Aorta (tissue), 5 donors: ENCODE data around the gene DNAJC17. TPM values are rescaled to one million over a fixed set of nuclear protein-coding genes. Genes with fewer than 3 reads are reported as not detected.

Experiments used
- ATAC-seq: fragments of 200-7000 bp; cut with Tn5 transposase; one replicate; pipeline ENCODE4 v1.9.1; 2022; ENCODE audit warnings: moderate library complexity; ENCODE audit not compliant: low FRiP score
- DNase-seq, 2 donors: peaks; one replicate each; pipeline ENCODE4 v3.0.0-alpha.2; 2020
- H3K27ac ChIP-seq, 2 donors: one replicate each; pipeline ENCODE4 v1.5.1; 2013; ENCODE audit warnings: low read length in 2 of 2, mild to moderate bottlenecking in 2 of 2, moderate library complexity in 2 of 2, control low read depth in 1 of 2, inconsistent platforms in 1 of 2, low read depth in 1 of 2
- H3K27me3 ChIP-seq, 2 donors: one replicate each; pipeline ENCODE4 v1.6.1; 2013; ENCODE audit warnings: control low read depth in 1 of 2, low read length in 1 of 2, mild to moderate bottlenecking in 1 of 2, moderate library complexity in 1 of 2; ENCODE audit not compliant: insufficient read depth in 2 of 2, control insufficient read depth in 1 of 2
- H3K36me3 ChIP-seq, 2 donors: one replicate each; pipeline ENCODE4 v1.6.1; 2013; ENCODE audit warnings: control low read depth in 1 of 2, low read length in 1 of 2, mild to moderate bottlenecking in 1 of 2; ENCODE audit not compliant: insufficient read depth in 2 of 2, control insufficient read depth in 1 of 2
- H3K4me1 ChIP-seq, 2 donors: one replicate each; pipeline ENCODE4 v1.6.1; 2013; ENCODE audit warnings: low read length in 2 of 2, control low read depth in 1 of 2, mild to moderate bottlenecking in 1 of 2, moderate library complexity in 1 of 2; ENCODE audit not compliant: insufficient read depth in 2 of 2, control insufficient read depth in 1 of 2
- H3K4me3 ChIP-seq, 2 donors: one replicate each; pipeline ENCODE4 v1.5.1; 2013; ENCODE audit warnings: low read length in 2 of 2, control low read depth in 1 of 2, mild to moderate bottlenecking in 1 of 2
- H3K9me3 ChIP-seq: one replicate; pipeline ENCODE4 v1.6.1; 2013; ENCODE audit warnings: mild to moderate bottlenecking, low read length; ENCODE audit not compliant: control insufficient read depth
- WGBS, 2 donors: extraction: QIAGEN DNeasy Blood & Tissue Kit; methylation state at CpG; one replicate each; pipeline ENCODE4 v1.1.7; 2013; 5-methylcytosine and 5-hydroxymethylcytosine counted together
- intact Hi-C, 2 donors: fragments of 100-400 bp; cut with DNase I; formaldehyde crosslinking; loops; one replicate each; pipeline versions ENCODE4 v1.14.2 to v1.15.0; 2022
- polyA plus RNA-seq, 2 donors: library from polyadenylated mRNA; stranded (reverse); fragments of 200-250 nt; gene quantifications; one replicate each; pipeline ENCODE4 v1.2.3, GENCODE V29; 2013
- total RNA-seq, 2 donors: library from RNA; stranded (reverse); fragmentation: NEBNext Ultra II Directional; extraction: Animal tissue kit (Norgen Biotek cat#: 25700); gene quantifications; one replicate each; pipeline ENCODE4 v1.2.1, GENCODE V29; 2021
- donor health status: healthy with polysubstance abuse.
- donor health status: Bipolar disorder and iron deficiency.
- donor health status: DM: no; HTN: no; CAD: no.
- donor health status: DM: no; HTN: no; CAD: no.
- donor health status: DM: yes; HTN: yes; CAD: no.

DNAJC17 gene
- total and polyA plus RNA-seq, 4 donors, result 20.5 to 75.9 (median 32.0) TPM

DNA sequence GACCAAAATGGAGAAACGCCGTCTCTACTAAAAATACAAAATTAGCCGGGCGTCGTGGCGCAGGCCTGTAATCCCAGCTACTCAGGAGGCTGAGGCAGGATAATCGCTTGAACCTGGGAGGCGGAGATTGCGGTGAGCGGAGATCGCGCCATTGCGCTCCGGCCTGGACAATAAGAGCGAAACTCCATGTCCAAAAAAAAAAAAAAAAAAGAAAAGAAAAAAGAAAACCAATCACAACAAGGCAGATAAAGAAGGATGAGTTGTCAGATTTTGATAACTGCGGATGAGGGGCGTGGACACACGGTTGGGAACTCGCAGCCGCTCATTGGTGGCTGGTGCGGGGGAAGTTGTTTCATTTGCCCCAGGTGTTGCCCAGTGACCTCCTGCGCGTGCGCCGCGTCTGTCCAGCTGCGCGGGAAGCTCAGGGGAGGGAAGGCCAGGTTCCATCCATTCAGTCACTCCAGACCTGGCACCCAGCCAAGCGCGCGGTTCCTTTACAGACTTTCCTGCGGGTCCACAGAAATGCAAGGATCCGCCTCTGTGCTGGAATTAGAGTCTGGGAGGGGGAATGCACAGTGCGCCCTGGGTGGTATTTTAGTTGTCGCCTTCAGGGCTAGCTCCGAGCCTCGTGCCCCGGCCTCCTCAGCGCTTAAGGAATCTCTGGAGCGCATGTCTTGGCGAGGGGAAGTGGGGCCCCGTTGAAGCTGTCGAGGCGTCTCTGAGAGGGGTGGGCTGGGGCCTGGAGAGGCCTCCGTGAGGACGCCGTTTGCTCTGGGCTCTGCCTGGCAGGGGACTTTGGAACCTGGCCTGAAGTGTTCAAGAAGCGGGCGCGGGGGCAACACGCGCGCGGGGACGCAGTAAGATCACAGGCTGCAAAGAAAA lies 44.1 kb downstream of the DNAJC17 start:
- DNase-seq, result peak; percentile 78 to 93
- H3K36me3 ChIP-seq, result no peaks in the 10 kb centered on the region
- H3K4me3 ChIP-seq, result peak overlapping the region in 1 of 2 donors; percentile 57
- no peaks in the 10 kb centered on the region for H3K9me3 ChIP-seq
- peak overlapping the region in 1 of 2 donors; percentile 37 for H3K27ac ChIP-seq
- H3K27me3 ChIP-seq, result no peaks in the 10 kb centered on the region
- 31 to 32% methylated on average over 55 of the region's 55 CpGs for WGBS, 2 donors
- intact Hi-C loops, result loop anchor here (5.0 to 10.0 kb wide), 3 partner anchors 44 to 168 kb away; partner anchors contain the start of genes DNAJC17 (in 2 of the 2), ZFYVE19 (in 2 of the 2), KNL1 (in 1 of the 2) and VPS18 (in 1 of the 2)
- ATAC-seq, result peak; percentile 42
- no peaks in the 10 kb centered on the region for H3K4me1 ChIP-seq

DNA sequence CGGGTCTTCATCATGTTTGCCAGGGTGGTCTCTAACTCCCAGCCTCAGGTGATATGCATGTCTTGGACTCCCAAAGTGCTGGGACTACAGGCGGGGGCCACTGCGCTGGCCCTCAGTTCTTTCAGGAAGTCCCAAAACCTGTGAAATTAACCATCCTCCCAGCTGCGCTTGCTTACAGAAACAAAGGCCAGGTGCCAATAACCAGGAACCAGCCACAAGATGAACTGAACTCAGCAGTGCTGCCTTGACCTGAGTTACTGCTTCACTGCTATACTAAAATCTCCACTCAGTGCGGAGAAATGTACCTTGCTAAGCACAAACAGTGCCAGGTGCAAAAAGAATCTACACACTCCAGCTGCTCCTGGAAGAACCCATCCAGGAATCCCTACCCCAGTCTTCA lies 47.3 kb downstream of the DNAJC17 start:
- Histone ChIP-seq H3K27me3 (no peaks in the 10 kb centered on the region), H3K36me3 (no peaks in the 10 kb centered on the region), H3K4me1 (no peaks in the 10 kb centered on the region), H3K9me3 (no peaks in the 10 kb centered on the region), H3K4me3 (no peak overlapping the region), H3K27ac (no peak overlapping the region)
- DNase-seq (no peak), ATAC-seq (no peak)
- intact Hi-C loops, result loop anchor here (5.0 to 10.0 kb wide), 4 partner anchors 47 to 195 kb away; partner anchors contain the start of genes DNAJC17 (in 2 of the 2), KNL1 (in 2 of the 2), ZFYVE19 (in 2 of the 2) and CCDC32 (in 1 of the 2)
- WGBS, 2 donors, result 94 to 95% methylated on average over 5 of the region's 5 CpGs

GRCh38 chr15:40756938-40757337 lies 50.3 kb downstream of the DNAJC17 start:
- Histone ChIP-seq H3K27ac (no peak overlapping the region), H3K36me3 (no peaks in the 10 kb centered on the region), H3K9me3 (no peaks in the 10 kb centered on the region), H3K4me3 (no peak overlapping the region), H3K4me1 (no peaks in the 10 kb centered on the region), H3K27me3 (no peaks in the 10 kb centered on the region)
- intact Hi-C loops, result loop anchor here in 1 of 2 donors (10.0 kb wide), 2 partner anchors 162 to 192 kb away; partner anchors contain the start of genes CCDC32, KNL1 and RPUSD2
- no peak for DNase-seq
- no peak for ATAC-seq
- WGBS, 2 donors, result 47 to 54% methylated on average over 6 of the region's 6 CpGs

- DNase-seq (no peak), ATAC-seq (no peak)
- Histone ChIP-seq H3K4me3 (peak overlapping the region; percentile 46 to 80), H3K9me3 (no peaks in the 10 kb centered on the region), H3K4me1 (no peaks in the 10 kb centered on the region), H3K27ac (no peak overlapping the region), H3K36me3 (peaks cover 0 to under 1% of the 10 kb centered on the region in 2 donors), H3K27me3 (no peaks in the 10 kb centered on the region)
- 71 to 72% methylated on average over 10 of the region's 10 CpGs for WGBS, 2 donors
- intact Hi-C loops, result loop anchor here in 1 of 2 donors (10.0 kb wide), 2 partner anchors 161 to 191 kb away; partner anchors contain the start of genes CCDC32, KNL1 and RPUSD2
Measured at GRCh38 chr15:40755812-40756208, 51.5 kb downstream of the DNAJC17 start.

GRCh38 chr15:40754883-40755811 lies 52.1 kb downstream of the DNAJC17 start, which contains the start of gene RMDN3:
Gene RMDN3 (minus strand): TSS chr15:40755254. CDS start chr15:40754783, 471 bp downstream.
- DNase-seq (peak; percentile 96 to 98), ATAC-seq (peak; percentile 98)
- intact Hi-C loops, result loop anchor here in 1 of 2 donors (10.0 kb wide), 2 partner anchors 160 to 190 kb away; partner anchors contain the start of genes CCDC32, KNL1 and RPUSD2
- 1% methylated on average over 62 to 66 of the region's 66 CpGs for WGBS, 2 donors
- H3K27me3 ChIP-seq, result no peaks in the 10 kb centered on the region
- peak within 1 kb of the TSS; percentile 78 to 80 for H3K4me3 ChIP-seq
- H3K9me3 ChIP-seq, result no peaks in the 10 kb centered on the region
- H3K27ac ChIP-seq, result peak within 1 kb of the TSS in 1 of 2 donors; percentile 79
- no peaks in the 10 kb centered on the region for H3K4me1 ChIP-seq
- peaks cover 0 to 2% of the 10 kb centered on the region in 2 donors for H3K36me3 ChIP-seq

GRCh38 chr15:40754574-40754882 lies 52.7 kb downstream of the DNAJC17 start:
- intact Hi-C loops, result loop anchor here in 1 of 2 donors (10.0 kb wide), 2 partner anchors 160 to 190 kb away; partner anchors contain the start of genes CCDC32, KNL1 and RPUSD2
- ATAC-seq (peak; percentile 66), DNase-seq (no peak)
- 0 to 1% methylated on average over 22 of the region's 22 CpGs for WGBS, 2 donors
- Histone ChIP-seq H3K27me3 (no peaks in the 10 kb centered on the region), H3K4me1 (no peaks in the 10 kb centered on the region), H3K9me3 (no peaks in the 10 kb centered on the region), H3K4me3 (peak overlapping the region; percentile 78 to 80), H3K36me3 (peaks cover 0 to 2% of the 10 kb centered on the region in 2 donors), H3K27ac (peak overlapping the region in 1 of 2 donors; percentile 29)

- H3K9me3 ChIP-seq, result no peaks in the 10 kb centered on the region
- H3K4me3 ChIP-seq, result no peak overlapping the region
- H3K27me3 ChIP-seq, result no peaks in the 10 kb centered on the region
- WGBS, 2 donors, result 94 to 95% methylated on average over 12 of the region's 12 CpGs
- intact Hi-C loops, result loop anchor here in 1 of 2 donors (10.0 kb wide), 2 partner anchors 157 to 187 kb away; partner anchors contain the start of genes CCDC32, KNL1 and RPUSD2
- no peak for DNase-seq
- peaks cover 0 to 5% of the 10 kb centered on the region in 2 donors for H3K36me3 ChIP-seq
- no peak overlapping the region for H3K27ac ChIP-seq
- no peak for ATAC-seq
- H3K4me1 ChIP-seq, result no peaks in the 10 kb centered on the region
Measured at GRCh38 chr15:40751745-40752144, 55.5 kb downstream of the DNAJC17 start.

DNA sequence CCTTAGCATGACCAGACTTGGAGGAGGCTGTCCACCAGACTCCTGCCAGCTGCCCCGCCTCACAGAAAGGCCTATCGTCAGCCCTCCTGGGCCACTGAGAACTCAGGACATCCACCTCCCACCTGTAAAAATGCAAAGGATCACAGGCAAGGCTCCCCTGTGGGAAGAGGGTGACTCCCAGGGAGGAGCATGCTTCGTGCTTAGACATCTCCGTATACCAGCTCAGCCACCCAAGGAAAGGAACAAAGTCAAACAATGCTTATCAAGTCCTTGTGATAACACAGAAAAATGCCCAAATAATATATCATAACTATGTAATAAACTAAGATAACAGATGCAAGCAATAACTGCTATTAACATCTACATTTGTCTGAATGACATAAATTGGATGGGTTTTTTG lies 56.4 kb downstream of the DNAJC17 start:
- no peak overlapping the region for H3K4me3 ChIP-seq
- H3K27me3 ChIP-seq, result no peaks in the 10 kb centered on the region
- H3K27ac ChIP-seq, result no peak overlapping the region
- DNase-seq, result no peak
- 88 to 89% methylated on average over 4 of the region's 4 CpGs for WGBS, 2 donors
- intact Hi-C loops, result loop anchor here in 1 of 2 donors (10.0 kb wide), 2 partner anchors 156 to 186 kb away; partner anchors contain the start of genes CCDC32, KNL1 and RPUSD2
- peaks cover 0 to 5% of the 10 kb centered on the region in 2 donors for H3K36me3 ChIP-seq
- ATAC-seq, result no peak
- no peaks in the 10 kb centered on the region for H3K9me3 ChIP-seq
- H3K4me1 ChIP-seq, result no peaks in the 10 kb centered on the region
